ENCODE measurements around the gene ANXA6. TPM values are rescaled to one million over a fixed set of nuclear protein-coding genes. Genes with fewer than 3 reads are reported as not detected.

The ANXA6 gene
- polyA plus RNA-seq, 1 of the 3 experiments (the other 2 are of a cell fraction), result 87.5 TPM

GRCh38 chr5:151127926-151128325, 29.7 kb downstream of the ANXA6 start:
- ChIA-PET CTCF (interaction anchor here (1.4 to 32.5 kb wide), 4 partner anchors 14 to 111 kb away, joined by 5 to 540 read pairs (median 98); no protein-coding TSS in a partner anchor), POLR2A (no interaction called here)
- H3F3A ChIP-seq (replicated peaks; ENCODE audit: insufficient read depth), result no peaks in the 10 kb centered on the region
- no peak for DNase-seq
- H3K36me3 ChIP-seq (replicated peaks in 1 of 2; ENCODE audit: control insufficient read depth in 1 of 2, insufficient read depth in 2 of 2, low read length in 1 of 2), result peaks cover 9 to 59% of the 10 kb centered on the region in 2 experiments
- H3K4me1 ChIP-seq (ENCODE audit: control insufficient read depth in 1 of 2, insufficient read depth in 2 of 2, low read depth in 1 of 2, low read length in 1 of 2), result no peaks in the 10 kb centered on the region; a peak in 1 of 4 replicates
- H3K4me2 ChIP-seq, result no peak overlapping the region
- H2AFZ ChIP-seq (ENCODE audit: low read depth), result no peak overlapping the region
- no peak overlapping the region for H3K27ac ChIP-seq (ENCODE audit: low read depth in 2 of 2, low read length in 1 of 2)
- no peaks in the 10 kb centered on the region for H3K27me3 ChIP-seq (ENCODE audit: insufficient read depth)
- no peaks in the 10 kb centered on the region for H3K9me3 ChIP-seq
- H3K9ac ChIP-seq, result no peak overlapping the region
- no peaks in the 10 kb centered on the region for H4K20me1 ChIP-seq (ENCODE audit: insufficient read depth)
- H3K4me3 ChIP-seq (ENCODE audit: low read depth in 2 of 2, low read length in 1 of 2), result no peak overlapping the region
- no peak for TF ChIP-seq GATA2 (CRISPR knock-in tag; IDR thresholded peaks at IDR 0.05)
- no peak for TF ChIP-seq YY1 (IDR thresholded peaks at IDR 0.05; ENCODE audit: low read depth)
- no peak for TF ChIP-seq NFIC (IDR thresholded peaks at IDR 0.05; ENCODE audit: borderline replicate concordance)
- no peak for TF ChIP-seq ELF1 (IDR thresholded peaks at IDR 0.05)
- TF ChIP-seq IRF3 (IDR thresholded peaks at IDR 0.05; ENCODE audit: low read depth, low read length), result no peak
- no peak for TF ChIP-seq ZBTB33 (IDR thresholded peaks at IDR 0.05; ENCODE audit: borderline replicate concordance, low read depth)
- no peaks in the 10 kb centered on the region for H3K79me2 ChIP-seq (ENCODE audit: insufficient read depth)
- WGBS (ENCODE audit: low lambda C conversion rate), result 95% methylated on average over 6 of the region's 8 CpGs
- no peaks in the 10 kb centered on the region for H3K9me2 ChIP-seq

- Histone ChIP-seq H3K36me3 (replicated peaks in 1 of 2; ENCODE audit: control insufficient read depth in 1 of 2, insufficient read depth in 2 of 2, low read length in 1 of 2) (peaks cover 13 to 61% of the 10 kb centered on the region in 2 experiments), H3K27me3 (ENCODE audit: insufficient read depth) (no peaks in the 10 kb centered on the region), H2AFZ (ENCODE audit: low read depth) (no peak overlapping the region), H3K9ac (no peak overlapping the region), H3F3A (replicated peaks; ENCODE audit: insufficient read depth) (no peaks in the 10 kb centered on the region), H3K9me2 (no peaks in the 10 kb centered on the region), H3K4me2 (no peak overlapping the region), H3K9me3 (no peaks in the 10 kb centered on the region), H3K4me3 (ENCODE audit: low read depth in 2 of 2, low read length in 1 of 2) (peak overlapping the region in 1 of 2 experiments; percentile 32; a peak in 1 of 4 replicates), H3K79me2 (ENCODE audit: insufficient read depth) (no peaks in the 10 kb centered on the region), H3K27ac (ENCODE audit: low read depth in 2 of 2, low read length in 1 of 2) (no peak overlapping the region), H4K20me1 (ENCODE audit: insufficient read depth) (no peaks in the 10 kb centered on the region), H3K4me1 (ENCODE audit: control insufficient read depth in 1 of 2, insufficient read depth in 2 of 2, low read depth in 1 of 2, low read length in 1 of 2) (no peaks in the 10 kb centered on the region; a peak in 1 of 4 replicates)
- WGBS (ENCODE audit: low lambda C conversion rate), result 29% methylated on average over 9 of the region's 9 CpGs
- peak; percentile 75 for DNase-seq
- ChIA-PET CTCF (interaction anchor here (0.6 to 32.5 kb wide), 58 partner anchors 10 to 645 kb away, joined by 3 to 540 read pairs (median 4); partner anchors contain the start of genes ANXA6, CCDC69, G3BP1 and GM2A), POLR2A (interaction anchor here (0.6 to 1.5 kb wide), 4 partner anchors 11 to 39 kb away, joined by 3 to 8 read pairs (median 4); partner anchors contain the start of gene ANXA6)
- no peak for TF ChIP-seq FOSL2 (IDR thresholded peaks at IDR 0.05; ENCODE audit: borderline replicate concordance, low read depth)
- no peak for TF ChIP-seq JUND (IDR thresholded peaks at IDR 0.05)
- TF ChIP-seq FOXM1 (IDR thresholded peaks at IDR 0.05; ENCODE audit: low read depth), result no peak
- TF ChIP-seq RFX5 (IDR thresholded peaks at IDR 0.05; ENCODE audit: low read length), result no peak
- no peak for TF ChIP-seq YY1 (IDR thresholded peaks at IDR 0.05; ENCODE audit: low read depth)
- no peak for TF ChIP-seq ELF1 (IDR thresholded peaks at IDR 0.05)
- peak; percentile 18 for TF ChIP-seq CHD2 (IDR thresholded peaks at IDR 0.05; ENCODE audit: low read length, partially characterized antibody)
- peak; percentile 79 for TF ChIP-seq RAD21 (IDR thresholded peaks at IDR 0.05; ENCODE audit: low read length)
- peak; percentile 93 for TF ChIP-seq SMC3 (IDR thresholded peaks at IDR 0.05; ENCODE audit: low read depth, low read length)
- peak; percentile 81 for TF ChIP-seq CTCF (IDR thresholded peaks at IDR 0.05)
- no peak for TF ChIP-seq MEF2A (IDR thresholded peaks at IDR 0.05; ENCODE audit: borderline replicate concordance, low read depth)
- no peak for TF ChIP-seq SIN3A (IDR thresholded peaks at IDR 0.05; ENCODE audit: borderline replicate concordance, low read depth, low read length)
- TF ChIP-seq NRF1 (IDR thresholded peaks at IDR 0.05; ENCODE audit: low read depth, low read length), result no peak
Observed at GRCh38 chr5:151126199-151126645, 31.4 kb downstream of the ANXA6 start.

Measured in SK-N-SH (cell line).